Subcutaneous abdominal adipose tissue (tissue), 5 donors: Measurements from ENCODE around the gene KAZN.

Experiments used
- H3K27ac ChIP-seq: one replicate; pipeline ENCODE4 v1.7.0; 2013; ENCODE audit warnings: low read depth, mild to moderate bottlenecking, inconsistent platforms, low read length, moderate library complexity
- H3K27me3 ChIP-seq, 5 donors: one replicate each; pipeline ENCODE4 v1.7.0; 2013; ENCODE audit warnings: low read length in 5 of 5, inconsistent platforms in 1 of 5; ENCODE audit not compliant: control insufficient read depth in 5 of 5, insufficient read depth in 4 of 5
- H3K36me3 ChIP-seq, 5 donors: one replicate each; pipeline ENCODE4 v1.7.0; 2013; ENCODE audit warnings: low read length in 5 of 5; ENCODE audit not compliant: control insufficient read depth in 5 of 5, insufficient read depth in 5 of 5
- H3K4me1 ChIP-seq, 5 donors: one replicate each; pipeline ENCODE4 v1.7.0; 2013; ENCODE audit warnings: low read length in 5 of 5, mild to moderate bottlenecking in 3 of 5, moderate library complexity in 1 of 5; ENCODE audit not compliant: control insufficient read depth in 5 of 5, insufficient read depth in 5 of 5
- H3K4me3 ChIP-seq, 5 donors: one replicate each; pipeline ENCODE4 v1.7.0; 2013; ENCODE audit warnings: low read length in 5 of 5, low read depth in 1 of 5
- H3K9ac ChIP-seq, 5 donors: one replicate each; pipeline ENCODE4 v1.7.0; 2013; ENCODE audit warnings: low read length in 5 of 5, mild to moderate bottlenecking in 4 of 5, moderate library complexity in 3 of 5
- H3K9me3 ChIP-seq, 5 donors: one replicate each; pipeline ENCODE4 v1.7.0; 2013; ENCODE audit warnings: low read length in 5 of 5; ENCODE audit not compliant: control insufficient read depth in 5 of 5
- donor health status: healthy.
- donor health status: healthy.
- donor health status: healthy.
- donor health status: healthy.
- donor health status: healthy.

KAZN gene

GRCh38 chr1:14750490-14750889, 152.0 kb downstream of the KAZN start:
- Histone ChIP-seq H3K36me3 (no peaks in the 10 kb centered on the region), H3K27ac (no peak overlapping the region), H3K4me3 (no peak overlapping the region), H3K27me3 (no peaks in the 10 kb centered on the region), H3K9ac (no peak overlapping the region), H3K9me3 (no peaks in the 10 kb centered on the region), H3K4me1 (no peaks in the 10 kb centered on the region)

- Histone ChIP-seq H3K27ac (no peak overlapping the region), H3K36me3 (no peaks in the 10 kb centered on the region), H3K9ac (no peak overlapping the region), H3K4me1 (no peaks in the 10 kb centered on the region), H3K27me3 (peaks cover 0 to 6% (median 0%) of the 10 kb centered on the region in 5 donors), H3K9me3 (no peaks in the 10 kb centered on the region), H3K4me3 (no peak overlapping the region)
Measured at GRCh38 chr1:14755518-14756252, 157.2 kb downstream of the KAZN start.

- H3K9ac ChIP-seq, result no peak overlapping the region
- no peaks in the 10 kb centered on the region for H3K4me1 ChIP-seq
- H3K27me3 ChIP-seq, result peaks cover 0 to 6% (median 0%) of the 10 kb centered on the region in 5 donors
- H3K36me3 ChIP-seq, result no peaks in the 10 kb centered on the region
- no peak overlapping the region for H3K27ac ChIP-seq
- H3K9me3 ChIP-seq, result no peaks in the 10 kb centered on the region
- H3K4me3 ChIP-seq, result no peak overlapping the region
Measured at GRCh38 chr1:14756589-14757285, 158.3 kb downstream of the KAZN start.

- H3K4me1 ChIP-seq, result no peaks in the 10 kb centered on the region
- H3K9ac ChIP-seq, result no peak overlapping the region
- no peak overlapping the region for H3K27ac ChIP-seq
- no peaks in the 10 kb centered on the region for H3K9me3 ChIP-seq
- H3K36me3 ChIP-seq, result no peaks in the 10 kb centered on the region
- no peak overlapping the region for H3K4me3 ChIP-seq
- peaks cover 0 to 6% (median 0%) of the 10 kb centered on the region in 5 donors for H3K27me3 ChIP-seq
Measured at GRCh38 chr1:14757286-14757625, 158.8 kb downstream of the KAZN start.

GRCh38 chr1:14759042-14759818, 160.7 kb downstream of the KAZN start:
- H3K9me3 ChIP-seq, result no peaks in the 10 kb centered on the region
- no peak overlapping the region for H3K4me3 ChIP-seq
- no peak overlapping the region for H3K27ac ChIP-seq
- H3K4me1 ChIP-seq, result no peaks in the 10 kb centered on the region
- peaks cover 0 to 9% (median 0%) of the 10 kb centered on the region in 5 donors for H3K27me3 ChIP-seq
- H3K36me3 ChIP-seq, result no peaks in the 10 kb centered on the region
- H3K9ac ChIP-seq, result no peak overlapping the region

DNA sequence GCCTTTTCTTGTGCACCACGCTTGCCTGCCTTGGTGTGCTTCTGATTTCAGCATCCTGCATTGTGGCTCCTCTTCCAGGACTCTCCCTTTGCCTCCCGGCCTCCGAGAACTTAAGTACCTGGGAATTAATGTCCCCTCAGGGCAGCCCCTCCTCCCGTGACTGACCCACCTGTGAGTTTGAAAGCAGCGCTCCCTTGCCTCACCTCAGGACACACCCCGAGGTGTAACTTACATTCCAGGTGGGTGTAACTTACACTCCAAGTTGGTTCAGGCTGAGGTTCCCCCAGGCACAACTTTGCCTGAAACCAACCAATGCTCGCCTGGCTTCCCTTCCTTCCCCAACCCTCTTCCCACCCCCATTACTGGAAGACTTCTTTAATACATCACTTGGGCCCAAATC, 161.4 kb downstream of the KAZN start:
- H3K4me3 ChIP-seq, result no peak overlapping the region
- H3K4me1 ChIP-seq, result no peaks in the 10 kb centered on the region
- peaks cover 0 to 9% (median 0%) of the 10 kb centered on the region in 5 donors for H3K27me3 ChIP-seq
- H3K36me3 ChIP-seq, result no peaks in the 10 kb centered on the region
- no peak overlapping the region for H3K27ac ChIP-seq
- H3K9me3 ChIP-seq, result no peaks in the 10 kb centered on the region
- no peak overlapping the region for H3K9ac ChIP-seq

- Histone ChIP-seq H3K4me1 (no peaks in the 10 kb centered on the region), H3K4me3 (no peak overlapping the region), H3K27me3 (peaks cover 0 to 9% (median 0%) of the 10 kb centered on the region in 5 donors), H3K36me3 (no peaks in the 10 kb centered on the region), H3K9me3 (peaks cover 0 to 3% (median 0%) of the 10 kb centered on the region in 5 donors), H3K9ac (no peak overlapping the region), H3K27ac (no peak overlapping the region)
Measured at GRCh38 chr1:14760780-14761179, 162.3 kb downstream of the KAZN start.

GRCh38 chr1:14761291-14762153, 163.0 kb downstream of the KAZN start:
- Histone ChIP-seq H3K9ac (no peak overlapping the region), H3K4me3 (no peak overlapping the region), H3K27ac (no peak overlapping the region), H3K27me3 (peaks cover 0 to 9% (median 0%) of the 10 kb centered on the region in 5 donors), H3K36me3 (no peaks in the 10 kb centered on the region), H3K9me3 (peaks cover 0 to 4% (median 0%) of the 10 kb centered on the region in 5 donors), H3K4me1 (no peaks in the 10 kb centered on the region)

GRCh38 chr1:14763977-14764376, 165.5 kb downstream of the KAZN start:
- Histone ChIP-seq H3K36me3 (no peaks in the 10 kb centered on the region), H3K9ac (no peak overlapping the region), H3K27ac (no peak overlapping the region), H3K27me3 (peaks cover 0 to 9% (median 0%) of the 10 kb centered on the region in 5 donors), H3K4me3 (no peak overlapping the region), H3K4me1 (no peaks in the 10 kb centered on the region), H3K9me3 (peaks cover 0 to 4% (median 0%) of the 10 kb centered on the region in 5 donors)
